Gastrocnemius medialis (tissue), 4 donors: ENCODE data around the gene MS4A8. TPM values are rescaled to one million over a fixed set of nuclear protein-coding genes. Genes with fewer than 3 reads are reported as not detected.
"Not testable (repeated sequence)": the region's sequence is repeated elsewhere in the genome, so short reads cannot be mapped to it uniquely, and the experiment has no call there.

Experiments
- ATAC-seq, 2 donors: fragments of 150-250 bp; one replicate each; pipeline ENCODE4 v1.9.1; 2016
- DNase-seq, 2 donors: peaks; one replicate each; pipeline ENCODE4 v3.0.0-alpha.2; 2019
- H3K27ac ChIP-seq, 4 donors: fragments of 200-600 bp; sonication (generic); 1 replicate in 1 of 4; 2 replicates in 3 of 4; pipeline ENCODE4 v1.5.1; 2016 to 2018; ENCODE audit warnings: mild to moderate bottlenecking in 2 of 4, moderate library complexity in 1 of 4
- H3K27me3 ChIP-seq, 3 donors: fragments of 200-600 bp; sonication (generic) in 2 of 3; 1 replicate in 1 of 3; 2 replicates in 2 of 3; pipeline versions ENCODE4 v1.5.1 to v1.6.0; 2016 to 2019; ENCODE audit warnings: mild to moderate bottlenecking in 1 of 3, moderate library complexity in 1 of 3
- H3K36me3 ChIP-seq, 2 donors: fragments of 200-600 bp; sonication (generic) in 1 of 2; one replicate each; pipeline ENCODE4 v1.5.1; 2017 to 2018
- H3K4me1 ChIP-seq, 2 donors: fragments of 200-600 bp; sonication (generic) in 1 of 2; one replicate each; pipeline ENCODE4 v1.5.1; 2016 to 2017; ENCODE audit warnings: mild to moderate bottlenecking in 2 of 2
- H3K4me3 ChIP-seq, 4 donors: fragments of 200-600 bp; sonication (generic) in 3 of 4; 1 replicate in 1 of 4; 2 replicates in 3 of 4; pipeline ENCODE4 v1.5.1; 2016 to 2019; ENCODE audit warnings: mild to moderate bottlenecking in 2 of 4
- H3K9me3 ChIP-seq, 3 donors: fragments of 200-600 bp; sonication (generic) in 2 of 3; 1 replicate in 1 of 3; 2 replicates in 2 of 3; pipeline ENCODE4 v1.5.1; 2016 to 2019
- POLR2A ChIP-seq, 2 donors: fragments of 450-650 bp; IDR thresholded peaks; one replicate each; pipeline ENCODE4 v1.6.1; 2017; ENCODE audit warnings: antibody characterized with exemption in 2 of 2, mild to moderate bottlenecking in 2 of 2, moderate library complexity in 2 of 2
- in situ Hi-C, 4 donors: fragments of 200-750 bp; cut with MboI; loops; one replicate each; pipeline versions ENCODE4 v1.15.0 to v1.8.0; 2017; ENCODE audit warnings: low sequenced_read_pairs in 4 of 4
- intact Hi-C: fragments of 100-400 bp; cut with DNase I; formaldehyde crosslinking; loops from one replicate; pipeline ENCODE4 v1.15.1; 2023; ENCODE audit warnings: low total_unique reads
- total RNA-seq, 4 donors: library from RNA; depleted of rRNA; stranded (reverse); fragments of >200 nt; gene quantifications; one replicate each; pipeline versions ENCODE4 v1.1.0 to v1.2.3, GENCODE V29; 2016
- TF ChIP-seq, protein P1 (sequence below), 5 experiments: fragments of 450-650 bp in 3 of 5; fragments of 200-600 bp in 2 of 5; sonication (generic) in 2 of 5; IDR thresholded peaks in 4 of 5; conservative IDR thresholded peaks in 1 of 5; 1 replicate in 4 of 5; 2 replicates in 1 of 5; pipeline ENCODE4 v1.5.1; 2016 to 2019; ENCODE audit warnings: antibody characterized with exemption in 5 of 5, mild to moderate bottlenecking in 3 of 5, moderate library complexity in 3 of 5

MS4A8 gene
- total RNA-seq, 4 donors from 2014 or later = 0.36 to 0.44 TPM; not detected in 2

DNA sequence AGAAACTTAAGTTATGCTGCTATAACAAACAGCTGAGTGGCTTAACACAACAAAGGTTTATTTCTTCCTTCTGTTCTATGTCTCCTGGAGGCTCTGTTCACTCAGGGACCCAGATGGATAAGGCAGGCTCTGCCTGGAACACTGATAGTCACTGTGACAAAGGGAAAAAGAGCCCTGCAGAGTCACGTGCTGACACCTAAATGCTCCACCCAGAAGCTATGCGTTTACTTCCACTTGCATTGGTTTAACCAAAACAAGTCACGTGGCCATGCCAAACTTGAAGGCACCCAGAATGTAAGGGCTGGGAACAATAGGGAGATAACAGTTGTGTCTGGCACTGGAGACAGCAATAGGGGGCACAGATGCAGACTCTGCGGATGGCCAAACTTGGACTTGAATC, 53.9 kb downstream of the MS4A8 start:
- in situ Hi-C loops = no loop called here
- DNase-seq (no peak), ATAC-seq (no peak)
- Histone ChIP-seq H3K27ac (no peak overlapping the region), H3K4me3 (no peak overlapping the region), H3K4me1 (no peaks in the 10 kb centered on the region), H3K27me3 (peaks cover 0 to 2% (median 0%) of the 10 kb centered on the region in 3 donors), H3K9me3 (no peaks in the 10 kb centered on the region), H3K36me3 (no peaks in the 10 kb centered on the region)
- intact Hi-C loops = no loop called here
- no peak for TF ChIP-seq POLR2A (IDR thresholded peaks at IDR 0.05)
- TF ChIP-seq, protein P1, sequence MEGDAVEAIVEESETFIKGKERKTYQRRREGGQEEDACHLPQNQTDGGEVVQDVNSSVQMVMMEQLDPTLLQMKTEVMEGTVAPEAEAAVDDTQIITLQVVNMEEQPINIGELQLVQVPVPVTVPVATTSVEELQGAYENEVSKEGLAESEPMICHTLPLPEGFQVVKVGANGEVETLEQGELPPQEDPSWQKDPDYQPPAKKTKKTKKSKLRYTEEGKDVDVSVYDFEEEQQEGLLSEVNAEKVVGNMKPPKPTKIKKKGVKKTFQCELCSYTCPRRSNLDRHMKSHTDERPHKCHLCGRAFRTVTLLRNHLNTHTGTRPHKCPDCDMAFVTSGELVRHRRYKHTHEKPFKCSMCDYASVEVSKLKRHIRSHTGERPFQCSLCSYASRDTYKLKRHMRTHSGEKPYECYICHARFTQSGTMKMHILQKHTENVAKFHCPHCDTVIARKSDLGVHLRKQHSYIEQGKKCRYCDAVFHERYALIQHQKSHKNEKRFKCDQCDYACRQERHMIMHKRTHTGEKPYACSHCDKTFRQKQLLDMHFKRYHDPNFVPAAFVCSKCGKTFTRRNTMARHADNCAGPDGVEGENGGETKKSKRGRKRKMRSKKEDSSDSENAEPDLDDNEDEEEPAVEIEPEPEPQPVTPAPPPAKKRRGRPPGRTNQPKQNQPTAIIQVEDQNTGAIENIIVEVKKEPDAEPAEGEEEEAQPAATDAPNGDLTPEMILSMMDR (IDR thresholded peaks at IDR 0.05 in 4 of 5, conservative IDR thresholded peaks at IDR 0.05 in 1 of 5) = no peak

DNA sequence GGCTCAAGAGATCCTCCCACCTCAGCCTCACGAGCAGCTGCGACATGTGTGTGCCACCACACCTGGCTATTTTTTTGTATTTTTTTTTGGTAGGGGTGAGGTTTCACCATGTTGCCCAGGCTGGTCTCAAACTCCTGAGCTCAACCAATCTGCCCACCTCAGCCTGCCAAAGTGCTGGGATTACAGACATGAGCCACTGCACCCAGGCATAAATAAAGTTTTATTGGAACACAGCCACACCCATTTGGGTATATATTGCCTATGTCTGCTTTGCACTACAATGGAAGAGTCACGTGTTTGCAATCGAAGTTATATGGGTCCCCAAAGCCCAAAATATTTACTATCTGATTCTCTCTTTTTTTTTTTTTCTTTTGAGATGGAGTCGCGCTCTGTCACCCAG, 55.5 kb downstream of the MS4A8 start:
- Histone ChIP-seq H3K9me3 (no peaks in the 10 kb centered on the region), H3K36me3 (no peaks in the 10 kb centered on the region), H3K4me3 (no peak overlapping the region), H3K27ac (no peak overlapping the region), H3K4me1 (no peaks in the 10 kb centered on the region), H3K27me3 (peaks cover 0 to 2% (median 0%) of the 10 kb centered on the region in 3 donors)
- no peak for DNase-seq
- ATAC-seq = no peak
- in situ Hi-C loops = no loop called here
- TF ChIP-seq POLR2A (IDR thresholded peaks at IDR 0.05) = no peak
- TF ChIP-seq, protein P1 (IDR thresholded peaks at IDR 0.05 in 4 of 5, conservative IDR thresholded peaks at IDR 0.05 in 1 of 5) = no peak
- intact Hi-C loops = no loop called here

DNA sequence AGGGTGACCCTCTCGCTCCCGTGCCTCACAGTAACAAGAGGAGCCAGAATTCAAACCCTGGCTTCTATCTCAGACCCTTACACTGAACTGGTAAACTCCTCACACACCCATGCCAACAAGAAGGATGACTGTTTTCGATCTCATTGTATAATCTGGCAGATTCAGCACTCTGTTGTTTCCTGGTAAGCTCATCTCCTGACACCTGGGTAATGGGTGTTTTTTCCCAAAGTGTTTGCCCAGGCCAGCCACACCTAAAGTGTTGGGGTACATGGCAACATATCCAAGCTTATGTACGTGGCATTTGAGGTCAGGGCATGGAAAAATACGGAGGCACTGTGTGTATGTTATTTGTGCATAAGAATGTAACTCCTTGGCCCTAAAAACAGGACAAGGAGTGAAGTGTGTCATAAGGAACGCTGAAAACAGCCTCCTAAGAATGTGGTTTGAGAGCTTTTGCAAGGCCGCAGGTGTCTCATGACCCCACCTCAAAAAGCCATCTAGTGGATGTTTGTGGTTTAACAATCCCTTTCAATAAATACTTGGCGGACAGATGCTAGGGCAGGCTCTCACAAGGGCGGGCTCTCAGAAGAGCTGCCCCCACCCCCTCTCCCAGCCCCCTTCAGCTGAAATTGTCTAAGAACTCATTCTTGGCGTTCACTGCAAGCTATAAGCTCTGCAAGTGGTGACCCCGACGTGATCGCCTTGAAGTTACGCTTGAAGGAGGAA, 57.1 kb downstream of the MS4A8 start, which contains the start of gene MS4A15:
Gene MS4A15, plus strand, starts transcription at position 561 of the 726 bp plus-strand sequence. CDS start 6,867 bp downstream, outside the sequence.
- Histone ChIP-seq H3K27ac (no peak within 1 kb of the TSS), H3K9me3 (no peaks in the 10 kb centered on the region), H3K4me3 (no peak within 1 kb of the TSS), H3K4me1 (peaks cover under 1% of the 10 kb centered on the region in 2 donors), H3K36me3 (no peaks in the 10 kb centered on the region), H3K27me3 (peaks cover 0 to 2% (median 0%) of the 10 kb centered on the region in 3 donors)
- ATAC-seq (no peak), DNase-seq (no peak)
- in situ Hi-C loops = no loop called here
- TF ChIP-seq, protein P1 (IDR thresholded peaks at IDR 0.05 in 4 of 5, conservative IDR thresholded peaks at IDR 0.05 in 1 of 5) = no peak
- no peak for TF ChIP-seq POLR2A (IDR thresholded peaks at IDR 0.05)
- intact Hi-C loops = no loop called here

DNA sequence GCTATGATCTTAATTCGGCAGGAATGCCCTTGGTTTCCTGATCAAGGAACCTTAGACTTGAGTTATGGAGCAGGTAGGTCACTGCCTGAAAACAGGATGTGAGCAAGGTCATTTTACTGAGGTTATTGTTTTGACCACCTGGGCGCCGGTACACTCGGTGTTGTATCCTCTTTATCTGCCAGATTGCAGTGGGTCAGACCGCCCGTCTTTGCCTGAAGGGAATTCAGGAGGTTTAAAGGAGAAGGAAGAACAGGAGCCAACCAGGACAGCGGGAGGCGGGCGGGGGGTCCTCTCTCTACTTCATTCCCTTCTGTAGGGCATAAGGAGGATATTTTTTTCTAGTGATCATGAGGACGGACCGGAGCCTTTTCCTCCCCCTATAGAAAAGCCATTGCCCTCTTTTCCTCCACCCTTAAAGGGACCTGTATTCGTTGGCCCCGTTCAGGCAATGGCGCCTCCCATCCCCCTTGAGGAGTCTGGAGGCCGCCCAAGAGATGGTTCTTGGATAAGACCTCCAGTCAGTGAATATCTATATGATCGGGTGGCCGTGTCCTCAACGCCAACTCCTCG, 57.9 kb downstream of the MS4A8 start:
- Histone ChIP-seq H3K4me3 (no peak overlapping the region), H3K27me3 (no peaks in the 10 kb centered on the region), H3K9me3 (no peaks in the 10 kb centered on the region), H3K36me3 (no peaks in the 10 kb centered on the region), H3K4me1 (peaks cover 6 to 9% of the 10 kb centered on the region in 2 donors), H3K27ac (no peak overlapping the region)
- no peak for TF ChIP-seq POLR2A (IDR thresholded peaks at IDR 0.05)
- TF ChIP-seq, protein P1 (IDR thresholded peaks at IDR 0.05 in 4 of 5, conservative IDR thresholded peaks at IDR 0.05 in 1 of 5) = no peak
- ATAC-seq = no peak
- DNase-seq = no peak
- in situ Hi-C loops = no loop called here
- intact Hi-C loops = no loop called here

DNA sequence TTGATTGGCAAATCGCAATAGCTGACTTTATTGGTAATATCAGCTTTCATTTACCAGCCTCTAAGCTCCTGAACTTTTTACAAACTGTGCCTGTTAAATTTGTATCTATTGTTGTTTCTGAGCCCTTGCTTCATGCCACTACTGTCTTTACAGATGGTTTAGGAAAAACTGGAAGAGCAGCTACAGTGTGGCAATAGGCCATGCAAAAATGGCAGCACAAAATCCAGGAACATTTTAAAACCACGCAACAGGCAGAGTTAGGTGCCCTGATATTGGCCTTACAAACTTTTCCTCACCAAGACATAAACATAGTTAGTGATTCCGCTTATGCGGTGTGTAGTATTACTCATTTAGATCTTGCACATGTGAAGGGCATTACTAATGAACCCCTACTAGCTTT, 59.3 kb downstream of the MS4A8 start:
- H3K4me3 ChIP-seq, in situ Hi-C loops, ATAC-seq, H3K27ac ChIP-seq, DNase-seq, H3K9me3 ChIP-seq, H3K36me3 ChIP-seq, intact Hi-C loops, H3K27me3 ChIP-seq: not testable (repeated sequence)
- H3K4me1 ChIP-seq = peaks cover 6 to 14% of the 10 kb centered on the region in 2 donors

DNA sequence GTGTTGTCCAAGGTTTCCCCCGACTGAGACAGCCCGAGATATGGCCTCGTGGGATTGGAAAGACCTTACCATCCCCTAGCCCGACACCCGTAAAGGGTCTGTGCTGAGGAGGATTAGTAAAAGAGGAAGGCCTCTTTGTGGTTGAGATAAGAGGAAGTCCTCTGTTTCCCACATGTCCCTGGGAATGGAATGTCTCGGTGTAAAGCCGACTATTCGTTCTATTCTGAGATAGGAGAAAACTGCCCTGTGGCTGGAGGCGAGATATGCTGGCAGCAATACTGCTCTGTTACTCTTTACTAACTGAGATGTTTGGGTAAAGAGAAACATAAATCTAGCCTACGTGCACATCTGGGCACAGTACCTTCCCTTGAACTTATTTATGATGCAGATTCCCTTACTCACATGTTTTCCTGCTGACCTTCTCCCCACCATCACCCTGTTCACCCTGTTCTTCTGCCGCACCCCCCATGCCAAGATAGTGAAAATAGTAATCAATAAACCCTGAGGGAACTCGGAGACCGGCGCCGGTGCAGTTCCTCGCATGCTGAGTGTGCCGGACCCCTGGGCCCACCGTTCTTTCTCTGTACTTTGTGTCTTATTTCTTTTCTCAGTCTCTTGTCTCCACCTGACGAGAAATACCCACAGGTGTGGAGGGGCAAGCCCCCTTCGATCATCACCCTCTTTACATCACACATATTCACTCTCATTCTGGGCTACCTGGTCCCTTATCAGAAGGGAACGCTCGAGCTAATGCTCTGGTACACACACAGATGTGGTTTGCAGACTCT, 60.2 kb downstream of the MS4A8 start:
- ATAC-seq, in situ Hi-C loops, H3K9me3 ChIP-seq, intact Hi-C loops, H3K27me3 ChIP-seq, H3K4me3 ChIP-seq, DNase-seq, H3K36me3 ChIP-seq, H3K27ac ChIP-seq: not testable (repeated sequence)
- H3K4me1 ChIP-seq = peaks cover 6 to 14% of the 10 kb centered on the region in 2 donors
